CD14-positive monocyte (primary cell): Measurements from ENCODE around the gene PDCD4. TPM values are rescaled to one million over a fixed set of nuclear protein-coding genes. Genes with fewer than 3 reads are reported as not detected.

Experiments
- DNase-seq, 3 donors: peaks; one replicate each; pipeline ENCODE4 v3.0.0-alpha.2; 2011 to 2022
- H2AFZ ChIP-seq: 2 replicates; pipeline ENCODE4 v1.6.0; 2012; ENCODE audit warnings: mild to moderate bottlenecking, low read depth, low read length, inconsistent platforms; ENCODE audit not compliant: insufficient read depth, poor library complexity, severe bottlenecking
- H3K27ac ChIP-seq, 2 donors: 1 replicate in 1 of 2; 2 replicates in 1 of 2; pipeline ENCODE4 v1.5.1; 2012 to 2013; ENCODE audit warnings: low read length in 2 of 2, control low read depth in 1 of 2, inconsistent platforms in 1 of 2, low read depth in 1 of 2, mild to moderate bottlenecking in 1 of 2
- H3K27me3 ChIP-seq, 2 donors: one replicate each; pipeline versions ENCODE4 v1.6.0 to v1.6.1; 2011 to 2013; ENCODE audit warnings: low read length in 2 of 2; ENCODE audit not compliant: control insufficient read depth in 2 of 2, insufficient read depth in 2 of 2
- H3K36me3 ChIP-seq, 2 donors: replicated peaks in 1 of 2; 1 replicate in 1 of 2; 2 replicates in 1 of 2; pipeline versions ENCODE4 v1.5.1 to v1.6.1; 2012 to 2013; ENCODE audit warnings: low read length in 2 of 2, control low read depth in 1 of 2, inconsistent platforms in 1 of 2, mild to moderate bottlenecking in 1 of 2; ENCODE audit not compliant: insufficient read depth in 2 of 2, control insufficient read depth in 1 of 2
- H3K4me1 ChIP-seq, 2 donors: 1 replicate in 1 of 2; 2 replicates in 1 of 2; pipeline versions ENCODE4 v1.5.1 to v1.6.1; 2012 to 2013; ENCODE audit warnings: low read length in 2 of 2, control low read depth in 1 of 2, inconsistent platforms in 1 of 2, mild to moderate bottlenecking in 1 of 2, moderate library complexity in 1 of 2; ENCODE audit not compliant: insufficient read depth in 2 of 2, control insufficient read depth in 1 of 2
- H3K4me2 ChIP-seq: replicated peaks from 2 replicates; pipeline ENCODE3; 2012; ENCODE audit warnings: low read length, moderate library complexity, mild to moderate bottlenecking; ENCODE audit not compliant: poor library complexity, severe bottlenecking; ENCODE audit errors: extremely low read depth
- H3K4me3 ChIP-seq, 3 experiments: fragments of 200-600 bp in 1 of 3; sonication (generic) in 1 of 3; replicated peaks in 1 of 3; 1 replicate in 2 of 3; 2 replicates in 1 of 3; pipeline ENCODE4 v1.5.1; 2011 to 2013; ENCODE audit warnings: low read length in 3 of 3, mild to moderate bottlenecking in 3 of 3, control low read depth in 2 of 3, low read depth in 2 of 3, inconsistent platforms in 1 of 3, moderate library complexity in 1 of 3
- H3K79me2 ChIP-seq: 2 replicates; pipeline ENCODE4 v1.6.0; 2012; ENCODE audit warnings: mild to moderate bottlenecking, control low read depth, inconsistent platforms, low read length, moderate library complexity; ENCODE audit not compliant: insufficient read depth
- H3K9ac ChIP-seq: 2 replicates; pipeline ENCODE4 v1.6.0; 2017; ENCODE audit warnings: low read length, mild to moderate bottlenecking; ENCODE audit not compliant: insufficient read depth, poor library complexity, severe bottlenecking
- H3K9me3 ChIP-seq, 2 donors: replicated peaks in 1 of 2; 1 replicate in 1 of 2; 2 replicates in 1 of 2; pipeline versions ENCODE4 v1.5.1 to v1.6.1; 2012 to 2013; ENCODE audit warnings: low read length in 2 of 2, control low read depth in 1 of 2; ENCODE audit not compliant: control insufficient read depth in 1 of 2, insufficient read depth in 1 of 2
- H4K20me1 ChIP-seq: 2 replicates; pipeline ENCODE4 v1.6.0; 2012; ENCODE audit warnings: mild to moderate bottlenecking, low read length, control low read depth, moderate library complexity; ENCODE audit not compliant: insufficient read depth
- H3K27ac Mint-ChIP-seq, 7 donors: one replicate each; pipeline ENCODE4 v1.8.0; 2020; ENCODE audit warnings: mild to moderate bottlenecking in 7 of 7, mixed read lengths in 7 of 7, moderate library complexity in 6 of 7, inconsistent platforms in 2 of 7
- H3K27me3 Mint-ChIP-seq, 3 donors: one replicate each; pipeline ENCODE4 v1.8.0; 2021 to 2022; ENCODE audit warnings: low read depth in 3 of 3, mild to moderate bottlenecking in 3 of 3, mixed read lengths in 3 of 3, moderate library complexity in 3 of 3, inconsistent platforms in 1 of 3
- H3K36me3 Mint-ChIP-seq, 2 donors: one replicate each; pipeline ENCODE4 v1.8.0; 2020; ENCODE audit warnings: mixed read lengths in 2 of 2, inconsistent platforms in 1 of 2, mild to moderate bottlenecking in 1 of 2
- H3K4me1 Mint-ChIP-seq: one replicate; pipeline ENCODE4 v1.8.0; 2020; ENCODE audit warnings: mild to moderate bottlenecking, mixed read lengths
- H3K4me3 Mint-ChIP-seq, 2 donors: one replicate each; pipeline ENCODE4 v1.8.0; 2020; ENCODE audit warnings: mild to moderate bottlenecking in 2 of 2, mixed read lengths in 2 of 2, moderate library complexity in 1 of 2
- H3K9me3 Mint-ChIP-seq, 7 donors: one replicate each; pipeline ENCODE4 v1.8.0; 2020 to 2022; ENCODE audit warnings: mixed read lengths in 7 of 7, mild to moderate bottlenecking in 6 of 7, moderate library complexity in 6 of 7, inconsistent platforms in 2 of 7
- WGBS: methylation state at CpG from one replicate; pipeline ENCODE4 v1.1.5; 2013; ENCODE audit warnings: missing lambda C conversion rate; ENCODE audit not compliant: insufficient coverage; 5-methylcytosine and 5-hydroxymethylcytosine counted together
- intact Hi-C, 2 donors: fragments of 100-400 bp; cut with micrococcal nuclease; formaldehyde crosslinking; loops; one replicate each; pipeline versions ENCODE4 v1.15.0 to v1.15.1; 2023
- polyA plus RNA-seq, 3 donors: library from polyadenylated mRNA; depleted of rRNA in 1 of 3; unstranded in 2 of 3; stranded (reverse) in 1 of 3; fragments of 300-500 nt in 2 of 3; fragments of >200 nt in 1 of 3; fragmentation: Illumina TruSeq in 2 of 3; gene quantifications; 1 replicate in 2 of 3; 2 replicates in 1 of 3; pipeline ENCODE4 v1.2.3, GENCODE V29; 2012 to 2021
- TF ChIP-seq, protein P1 (sequence below): fragments of 200-600 bp; IDR thresholded peaks from one replicate; pipeline ENCODE4 v1.8.0; 2022; ENCODE audit warnings: antibody characterized with exemption, mild to moderate bottlenecking

Gene PDCD4
- polyA plus RNA-seq, 3 donors, result 39.8 to 53.4 (median 48.6) TPM

DNA sequence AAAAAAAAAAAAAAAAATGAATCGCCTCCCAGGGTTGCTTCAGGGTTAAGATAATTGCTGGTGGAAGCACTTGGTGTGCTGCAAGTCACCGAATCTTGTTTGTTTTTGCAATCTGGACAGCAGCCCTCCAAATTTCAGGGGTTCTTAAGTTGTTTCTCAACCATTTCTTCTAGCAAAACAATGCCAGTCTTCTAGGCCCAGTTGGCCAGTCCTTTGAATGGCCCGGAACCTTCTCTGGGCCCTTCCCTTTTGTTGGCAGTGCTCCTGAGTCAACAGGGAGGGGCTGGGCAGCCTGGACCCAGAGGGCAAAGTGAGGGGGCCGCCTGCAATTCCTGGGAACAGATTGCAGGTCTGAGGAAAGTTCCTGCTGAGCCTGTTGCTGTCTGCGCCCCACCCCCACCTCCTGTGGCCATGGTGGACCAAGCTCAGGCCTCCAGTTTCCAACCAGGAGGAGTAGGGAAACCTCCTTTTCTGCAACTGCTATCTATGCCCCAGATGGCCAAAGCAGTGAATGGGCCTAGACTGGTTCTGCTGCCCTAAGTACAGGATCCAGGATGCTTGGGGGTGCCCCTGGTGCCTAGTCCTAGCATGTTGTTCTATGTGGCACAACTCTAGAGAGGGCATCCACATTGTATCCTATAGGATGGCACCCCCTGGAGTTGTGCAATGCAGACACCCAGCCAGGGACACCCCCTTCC, 31.4 kb upstream of the PDCD4 start:
- H3K27me3 ChIP-seq, result no peaks in the 10 kb centered on the region
- H3K4me3 ChIP-seq, result no peak overlapping the region
- 94% methylated on average over 2 of the region's 5 CpGs for WGBS
- intact Hi-C loops, result no loop called here
- H3K9me3 ChIP-seq, result no peaks in the 10 kb centered on the region
- Mint-ChIP-seq H3K9me3 (no peaks in the 10 kb centered on the region), H3K27ac (no peak overlapping the region), H3K27me3 (peaks cover 0 to 2% (median 0%) of the 10 kb centered on the region in 3 donors), H3K4me1 (peaks cover 40% of the 10 kb centered on the region), H3K4me3 (no peak overlapping the region), H3K36me3 (no peaks in the 10 kb centered on the region)
- TF ChIP-seq, protein P1, sequence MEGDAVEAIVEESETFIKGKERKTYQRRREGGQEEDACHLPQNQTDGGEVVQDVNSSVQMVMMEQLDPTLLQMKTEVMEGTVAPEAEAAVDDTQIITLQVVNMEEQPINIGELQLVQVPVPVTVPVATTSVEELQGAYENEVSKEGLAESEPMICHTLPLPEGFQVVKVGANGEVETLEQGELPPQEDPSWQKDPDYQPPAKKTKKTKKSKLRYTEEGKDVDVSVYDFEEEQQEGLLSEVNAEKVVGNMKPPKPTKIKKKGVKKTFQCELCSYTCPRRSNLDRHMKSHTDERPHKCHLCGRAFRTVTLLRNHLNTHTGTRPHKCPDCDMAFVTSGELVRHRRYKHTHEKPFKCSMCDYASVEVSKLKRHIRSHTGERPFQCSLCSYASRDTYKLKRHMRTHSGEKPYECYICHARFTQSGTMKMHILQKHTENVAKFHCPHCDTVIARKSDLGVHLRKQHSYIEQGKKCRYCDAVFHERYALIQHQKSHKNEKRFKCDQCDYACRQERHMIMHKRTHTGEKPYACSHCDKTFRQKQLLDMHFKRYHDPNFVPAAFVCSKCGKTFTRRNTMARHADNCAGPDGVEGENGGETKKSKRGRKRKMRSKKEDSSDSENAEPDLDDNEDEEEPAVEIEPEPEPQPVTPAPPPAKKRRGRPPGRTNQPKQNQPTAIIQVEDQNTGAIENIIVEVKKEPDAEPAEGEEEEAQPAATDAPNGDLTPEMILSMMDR, result no peak
- H3K27ac ChIP-seq, result no peak overlapping the region
- no peaks in the 10 kb centered on the region for H4K20me1 ChIP-seq
- DNase-seq, result no peak
- H3K4me2 ChIP-seq, result no peak overlapping the region
- no peaks in the 10 kb centered on the region for H3K79me2 ChIP-seq
- H3K9ac ChIP-seq, result no peak overlapping the region
- H3K36me3 ChIP-seq, result no peaks in the 10 kb centered on the region
- H3K4me1 ChIP-seq, result peaks cover 27 to 33% of the 10 kb centered on the region in 2 donors
- no peak overlapping the region for H2AFZ ChIP-seq

DNA sequence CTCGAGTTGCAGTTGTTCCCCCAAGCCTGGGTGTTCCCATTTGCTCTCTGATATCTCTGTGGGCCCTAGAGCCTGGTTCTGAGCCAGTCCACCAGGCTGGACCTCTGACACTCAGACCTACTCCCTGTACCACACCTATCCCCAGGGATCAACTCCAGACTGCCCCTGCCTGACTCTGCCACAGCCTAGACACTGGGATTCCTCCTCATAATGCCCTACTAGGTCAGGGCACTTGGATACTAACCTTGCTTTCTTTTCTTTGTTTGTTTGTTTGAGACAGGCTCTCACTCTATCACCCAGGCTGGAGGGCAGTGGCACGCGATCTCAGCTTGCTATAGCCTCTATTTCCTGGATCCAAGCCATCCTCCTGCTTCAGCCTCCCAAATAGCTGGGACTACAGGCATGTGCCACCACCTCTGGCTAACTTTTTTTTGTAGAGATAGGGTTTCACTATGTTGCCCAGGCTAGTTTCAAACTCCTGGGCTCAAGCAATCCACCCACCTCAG, 30.8 kb upstream of the PDCD4 start:
- intact Hi-C loops, result no loop called here
- H3K4me3 Mint-ChIP-seq, result no peak overlapping the region
- no peaks in the 10 kb centered on the region for H3K27me3 Mint-ChIP-seq
- DNase-seq, result no peak
- Histone ChIP-seq H3K27ac (no peak overlapping the region), H3K27me3 (no peaks in the 10 kb centered on the region), H3K4me2 (no peak overlapping the region), H3K4me1 (peaks cover 22 to 28% of the 10 kb centered on the region in 2 donors), H3K36me3 (no peaks in the 10 kb centered on the region), H4K20me1 (no peaks in the 10 kb centered on the region), H3K9ac (no peak overlapping the region), H3K79me2 (no peaks in the 10 kb centered on the region), H3K4me3 (no peak overlapping the region), H3K9me3 (no peaks in the 10 kb centered on the region), H2AFZ (no peak overlapping the region)
- H3K36me3 Mint-ChIP-seq, result no peaks in the 10 kb centered on the region
- TF ChIP-seq, protein P1, result no peak
- no peaks in the 10 kb centered on the region for H3K9me3 Mint-ChIP-seq
- H3K27ac Mint-ChIP-seq, result peak overlapping the region in 2 of 7 donors; percentile 26 to 33
- 20% methylated on average over 1 of the region's 3 CpGs for WGBS
- H3K4me1 Mint-ChIP-seq, result peaks cover 37% of the 10 kb centered on the region
